Endothelial cell of umbilical vein (primary cell): ENCODE results near the gene CAMKMT. TPM values are rescaled to one million over a fixed set of nuclear protein-coding genes. Genes with fewer than 3 reads are reported as not detected.

Source experiments
- BruUV-seq: library from RNA; stranded (reverse); fragments of 400-500 nt; replicated peaks from 2 replicates; lab custom pipeline; 2021; lab: Mats Ljungman, UMichigan
- CTCF ChIA-PET: fragments of 300-600, 350-600 bp; sonication (Branson Sonifier 250); formaldehyde crosslinking; loops from one replicate; lab custom pipeline; 2021; ENCODE audit warnings: antibody characterized with exemption, inconsistent platforms; lab: Charles Lee
- POLR2A ChIA-PET: fragments of 300-600, 350-600 bp; sonication (Branson Sonifier 250); formaldehyde crosslinking; loops from one replicate; lab custom pipeline; 2021; ENCODE audit warnings: antibody characterized with exemption, inconsistent platforms; lab: Charles Lee
- DNase-seq: peaks from one replicate; pipeline ENCODE4 v3.0.0-alpha.2; 2011; ENCODE audit warnings: low read depth, low spot score
- FAIRE-seq: peaks from 2 replicates; lab custom pipeline; 2011; peaks lifted over from hg19 to GRCh38; lab: Jason Lieb, UNC
- H2AFZ ChIP-seq: 2 replicates; pipeline ENCODE4 v1.6.0; 2012; ENCODE audit warnings: low read depth, low read length, control low read depth, inconsistent platforms
- H3K27ac ChIP-seq: 2 replicates; pipeline ENCODE4 v1.5.1; 2011; ENCODE audit warnings: low read depth, mild to moderate bottlenecking, control low read depth, low read length, moderate library complexity; ENCODE audit not compliant: insufficient read depth
- H3K27me3 ChIP-seq, 2 experiments: 2 replicates each; pipeline versions ENCODE4 v1.6.0 to v1.6.1; 2011; ENCODE audit warnings: low read length in 2 of 2, mixed read lengths in 1 of 2; ENCODE audit not compliant: control insufficient read depth in 2 of 2, insufficient read depth in 2 of 2
- H3K36me3 ChIP-seq, 2 experiments: 2 replicates in 1 of 2; 3 replicates in 1 of 2; pipeline ENCODE4 v1.5.1; 2011; ENCODE audit warnings: low read length in 2 of 2, mild to moderate bottlenecking in 1 of 2, moderate library complexity in 1 of 2; ENCODE audit not compliant: control insufficient read depth in 2 of 2, insufficient read depth in 2 of 2; ENCODE audit errors: extremely low read depth in 1 of 2
- H3K4me1 ChIP-seq: 3 replicates; pipeline ENCODE4 v1.5.1; 2011; ENCODE audit warnings: mild to moderate bottlenecking, low read length; ENCODE audit not compliant: control insufficient read depth, insufficient read depth; ENCODE audit errors: extremely low read depth
- H3K4me2 ChIP-seq: 2 replicates; pipeline ENCODE4 v1.6.1; 2011; ENCODE audit warnings: low read length, control low read depth, mixed read lengths; ENCODE audit not compliant: insufficient read depth
- H3K4me3 ChIP-seq, 3 experiments: fragments of 200-600 bp in 1 of 3; sonication (generic), shearing (Covaris generic) in 1 of 3; replicated peaks in 1 of 3; 2 replicates each; pipeline ENCODE4 v1.5.1; 2011 to 2016; ENCODE audit warnings: control low read depth in 3 of 3, low read length in 3 of 3, mild to moderate bottlenecking in 2 of 3, inconsistent platforms in 1 of 3, low read depth in 1 of 3, moderate library complexity in 1 of 3; ENCODE audit not compliant: insufficient read depth in 1 of 3
- H3K79me2 ChIP-seq: 2 replicates; pipeline ENCODE4 v1.6.0; 2012; ENCODE audit warnings: low read length, inconsistent platforms; ENCODE audit not compliant: control insufficient read depth, insufficient read depth
- H3K9ac ChIP-seq: replicated peaks from 2 replicates; pipeline ENCODE3; 2011; ENCODE audit warnings: low read length, control low read depth; ENCODE audit not compliant: insufficient read depth; ENCODE audit errors: extremely low read depth
- H3K9me1 ChIP-seq: replicated peaks from 3 replicates; pipeline ENCODE4 v1.6.0; 2011; ENCODE audit warnings: mild to moderate bottlenecking, low read length; ENCODE audit not compliant: control insufficient read depth, insufficient read depth; ENCODE audit errors: extremely low read depth
- H3K9me3 ChIP-seq: replicated peaks from 2 replicates; pipeline ENCODE4 v1.5.1; 2012; ENCODE audit warnings: low read length, inconsistent platforms; ENCODE audit not compliant: control insufficient read depth, insufficient read depth
- H4K20me1 ChIP-seq: replicated peaks from 2 replicates; pipeline ENCODE3; 2011; ENCODE audit warnings: mild to moderate bottlenecking, low read length; ENCODE audit not compliant: control insufficient read depth, insufficient read depth; ENCODE audit errors: extremely low read depth
- EZH2 ChIP-seq: IDR thresholded peaks from 2 replicates; pipeline ENCODE4 v1.6.1; 2012; ENCODE audit warnings: borderline replicate concordance, low read depth, mild to moderate bottlenecking, moderate library complexity, low read length, inconsistent platforms; ENCODE audit not compliant: severe bottlenecking
- FOS ChIP-seq: IDR thresholded peaks from 2 replicates; pipeline ENCODE4 v1.6.1; 2011; ENCODE audit warnings: mild to moderate bottlenecking, low read length, moderate library complexity, borderline replicate concordance; ENCODE audit not compliant: insufficient read depth
- GATA2 ChIP-seq: IDR thresholded peaks from 2 replicates; pipeline ENCODE4 v1.7.0; 2011; ENCODE audit warnings: low read depth, mild to moderate bottlenecking, moderate library complexity, mixed read lengths, low read length; ENCODE audit not compliant: insufficient read length, insufficient read depth
- JUN ChIP-seq: IDR thresholded peaks from 2 replicates; pipeline ENCODE4 v1.6.1; 2011; ENCODE audit warnings: borderline replicate concordance, low read depth; ENCODE audit not compliant: insufficient read length, insufficient read depth
- MYC ChIP-seq: IDR thresholded peaks from one replicate; pipeline ENCODE4 v1.6.1; 2011; ENCODE audit warnings: mild to moderate bottlenecking, low read depth, low read length
- POLR2A ChIP-seq: IDR thresholded peaks from 2 replicates; pipeline ENCODE4 v1.6.1; 2012; ENCODE audit warnings: low read depth, mild to moderate bottlenecking, control low read depth, low read length
- POLR2AphosphoS5 ChIP-seq: IDR thresholded peaks from 2 replicates; pipeline ENCODE4 v1.6.1; 2012; ENCODE audit warnings: low read depth, mild to moderate bottlenecking, control low read depth, low read length, moderate library complexity; ENCODE audit not compliant: insufficient read depth
- dilution Hi-C: fragments of 300-500 bp; cut with MboI; formaldehyde crosslinking; loops from one replicate; pipeline ENCODE4 v1.15.0; 2019; ENCODE audit warnings: low sequenced_read_pairs; ENCODE audit not compliant: extremely low pct_ligation_motif_present
- intact Hi-C: fragments of 100-400 bp; cut with micrococcal nuclease; formaldehyde crosslinking; loops from one replicate; pipeline ENCODE4 v1.10.0; 2022
- polyA plus RNA-seq, 4 experiments: library from polyadenylated mRNA; depleted of rRNA in 3 of 4; stranded (reverse) in 3 of 4; unstranded in 1 of 4; fragments of >200 nt; gene quantifications; 2 replicates each; pipeline versions ENCODE4 v1.2.1 to v1.2.3, GENCODE V29; 2011 to 2012; ENCODE audit warnings: missing spikeins in 1 of 4
- total RNA-seq: library from RNA; stranded (reverse); gene quantifications from 2 replicates; pipeline ENCODE4 v1.2.3, GENCODE V29; 2021
- TF ChIP-seq, protein P1 (sequence below): IDR thresholded peaks from 2 replicates; pipeline ENCODE4 v1.6.1; 2011; ENCODE audit not compliant: insufficient read depth, insufficient read length
- TF ChIP-seq, protein P2 (sequence below), 2 donors: IDR thresholded peaks; 1 replicate in 1 of 2; 2 replicates in 1 of 2; pipeline ENCODE4 v1.5.1; 2011; ENCODE audit warnings: low read length in 2 of 2, mild to moderate bottlenecking in 2 of 2, moderate library complexity in 2 of 2, control low read depth in 1 of 2, inconsistent platforms in 1 of 2, low read depth in 1 of 2; ENCODE audit not compliant: insufficient read depth in 1 of 2; ENCODE audit errors: extremely low read depth in 1 of 2

Gene CAMKMT
- total and polyA plus RNA-seq, 2 donors (not counting 3 experiments of a cell fraction or from before 2014, with no cell fraction given): 4.1 to 10.7 TPM

DNA sequence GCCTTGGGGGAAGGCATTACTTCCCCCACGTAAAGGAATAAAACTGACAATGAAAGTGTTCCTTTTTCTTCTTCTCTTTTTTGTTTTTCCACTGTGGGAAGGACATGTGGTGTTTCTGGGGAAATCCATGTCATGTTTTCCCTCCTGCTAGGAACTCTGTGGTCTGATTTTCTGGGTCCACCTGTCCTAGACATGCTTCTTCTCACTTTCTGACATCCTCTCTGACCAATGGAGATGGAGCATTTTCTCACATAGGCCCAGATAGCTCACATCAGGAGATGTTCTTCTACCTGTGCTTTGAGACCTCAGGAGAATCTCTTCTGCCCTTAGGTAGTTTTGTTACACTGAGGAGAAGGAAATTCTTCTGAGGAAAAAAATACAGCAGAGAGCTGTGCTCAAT, 327.8 kb downstream of the CAMKMT start:
- no peaks in the 10 kb centered on the region for H3K9me3 ChIP-seq
- H4K20me1 ChIP-seq: no peaks in the 10 kb centered on the region
- BruUV-seq: no TSS peak
- ChIA-PET CTCF (interaction anchor here (1.3 to 1.5 kb wide), 2 partner anchors 21 to 210 kb away, joined by 3 to 5 read pairs; no protein-coding TSS in a partner anchor), POLR2A (no interaction called here)
- no peaks in the 10 kb centered on the region for H3K79me2 ChIP-seq
- intact Hi-C loops (no loop called here), dilution Hi-C loops (no loop called here)
- no peaks in the 10 kb centered on the region for H3K4me1 ChIP-seq
- no peak overlapping the region for H3K27ac ChIP-seq
- H2AFZ ChIP-seq: no peak overlapping the region
- no peak overlapping the region for H3K4me3 ChIP-seq
- FAIRE-seq (no peak), DNase-seq (no peak)
- H3K9me1 ChIP-seq: no peaks in the 10 kb centered on the region
- H3K36me3 ChIP-seq: no peaks in the 10 kb centered on the region
- H3K27me3 ChIP-seq: no peaks in the 10 kb centered on the region
- no peak overlapping the region for H3K4me2 ChIP-seq
- no peak overlapping the region for H3K9ac ChIP-seq
- TF ChIP-seq GATA2: no peak
- TF ChIP-seq EZH2: no peak
- TF ChIP-seq, protein P1, sequence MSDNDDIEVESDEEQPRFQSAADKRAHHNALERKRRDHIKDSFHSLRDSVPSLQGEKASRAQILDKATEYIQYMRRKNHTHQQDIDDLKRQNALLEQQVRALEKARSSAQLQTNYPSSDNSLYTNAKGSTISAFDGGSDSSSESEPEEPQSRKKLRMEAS: no peak
- TF ChIP-seq POLR2A: no peak
- TF ChIP-seq MYC: no peak
- TF ChIP-seq JUN: no peak
- TF ChIP-seq, protein P2, sequence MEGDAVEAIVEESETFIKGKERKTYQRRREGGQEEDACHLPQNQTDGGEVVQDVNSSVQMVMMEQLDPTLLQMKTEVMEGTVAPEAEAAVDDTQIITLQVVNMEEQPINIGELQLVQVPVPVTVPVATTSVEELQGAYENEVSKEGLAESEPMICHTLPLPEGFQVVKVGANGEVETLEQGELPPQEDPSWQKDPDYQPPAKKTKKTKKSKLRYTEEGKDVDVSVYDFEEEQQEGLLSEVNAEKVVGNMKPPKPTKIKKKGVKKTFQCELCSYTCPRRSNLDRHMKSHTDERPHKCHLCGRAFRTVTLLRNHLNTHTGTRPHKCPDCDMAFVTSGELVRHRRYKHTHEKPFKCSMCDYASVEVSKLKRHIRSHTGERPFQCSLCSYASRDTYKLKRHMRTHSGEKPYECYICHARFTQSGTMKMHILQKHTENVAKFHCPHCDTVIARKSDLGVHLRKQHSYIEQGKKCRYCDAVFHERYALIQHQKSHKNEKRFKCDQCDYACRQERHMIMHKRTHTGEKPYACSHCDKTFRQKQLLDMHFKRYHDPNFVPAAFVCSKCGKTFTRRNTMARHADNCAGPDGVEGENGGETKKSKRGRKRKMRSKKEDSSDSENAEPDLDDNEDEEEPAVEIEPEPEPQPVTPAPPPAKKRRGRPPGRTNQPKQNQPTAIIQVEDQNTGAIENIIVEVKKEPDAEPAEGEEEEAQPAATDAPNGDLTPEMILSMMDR (IDR thresholded peaks at IDR 0.05; ENCODE audit: extremely low read depth in 1 of 2, insufficient read depth in 1 of 2, low read depth in 1 of 2, low read length in 2 of 2): no peak
- TF ChIP-seq FOS: no peak
- TF ChIP-seq POLR2AphosphoS5: no peak
